GM18508 (cell line): ENCODE data around the gene STK35.

ENCODE experiments used
- ATAC-seq: cut with Tn5 transposase; IDR thresholded peaks from one replicate; pipeline ENCODE4 v1.9.1; 2021; ENCODE audit warnings: moderate number of reproducible peaks; ENCODE audit not compliant: insufficient read depth, unreplicated experiment

STK35 gene

DNA sequence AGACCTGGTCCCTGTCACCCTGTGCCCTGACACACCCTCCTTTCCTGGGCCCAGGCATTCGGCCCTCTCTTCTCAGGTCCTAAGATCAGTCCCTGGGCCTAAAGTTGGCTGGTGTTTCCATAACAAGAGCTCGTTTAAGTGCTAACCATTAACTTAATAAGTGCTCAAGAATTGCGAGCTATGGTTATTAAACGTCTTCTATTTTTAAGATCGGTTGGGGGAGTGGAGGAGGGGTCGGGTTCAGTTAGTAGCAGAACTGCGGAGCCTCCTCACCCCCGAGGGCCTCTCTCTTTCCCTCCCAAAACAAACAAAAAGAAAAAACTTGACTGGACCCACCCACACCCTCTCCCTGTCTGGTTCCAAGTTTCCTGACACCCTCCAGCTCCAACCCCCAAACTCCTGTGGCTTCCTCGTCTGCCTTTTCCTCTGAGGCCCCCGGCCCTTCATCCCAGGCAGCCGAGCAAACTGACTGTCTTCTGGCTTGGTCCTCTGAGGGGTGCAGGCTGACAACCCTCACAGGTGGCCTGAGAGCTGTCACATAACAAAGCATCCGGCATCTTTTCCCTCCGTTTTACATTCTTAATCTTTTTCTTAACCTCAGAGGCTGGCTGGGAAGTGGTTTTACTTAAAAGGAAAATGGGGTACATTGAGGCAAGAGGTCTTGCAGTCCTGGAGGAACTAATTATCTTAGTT lies 2.0 kb downstream of the STK35 start:
- no peak for ATAC-seq

DNA sequence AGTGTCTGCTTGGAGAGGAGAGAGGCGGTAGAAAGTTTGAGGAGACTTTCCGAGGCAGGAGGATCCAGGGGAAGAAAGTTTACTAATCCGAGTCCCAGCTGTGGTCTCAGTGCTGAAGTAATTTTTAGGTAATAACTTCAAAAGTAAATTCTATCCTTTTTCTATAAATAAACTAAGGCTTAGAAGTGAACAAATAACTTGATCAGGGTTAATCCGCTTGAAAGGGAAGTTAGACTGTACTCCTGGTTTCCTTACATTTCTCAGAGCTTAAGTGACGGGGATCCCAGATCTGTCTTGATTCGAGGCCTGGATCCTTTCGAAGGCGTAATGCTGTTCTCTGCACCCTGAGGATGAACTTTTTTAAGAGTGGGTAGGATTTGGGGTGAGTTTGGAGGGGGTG lies 2.6 kb downstream of the STK35 start:
- ATAC-seq: no peak

DNA sequence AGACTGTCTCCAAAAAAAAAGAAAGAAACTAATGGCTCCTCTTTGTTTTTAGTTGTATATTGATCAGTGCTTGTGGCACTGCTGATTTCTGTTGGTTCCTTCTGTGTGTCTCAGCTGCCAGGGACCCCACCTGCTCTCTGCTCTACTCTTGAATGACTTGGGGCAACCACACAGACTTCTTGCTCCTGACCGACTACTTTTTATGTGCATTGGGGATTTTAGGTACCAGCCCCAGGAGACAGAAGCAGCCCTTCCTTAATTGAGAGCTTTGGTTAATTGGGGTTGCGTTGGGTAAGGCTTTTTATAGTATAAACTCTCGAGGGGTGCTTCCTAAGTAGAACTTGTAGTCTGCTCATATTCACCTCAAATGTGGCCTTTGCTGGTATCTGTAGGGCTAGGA lies 6.9 kb downstream of the STK35 start:
- ATAC-seq: no peak

GRCh38 chr20:2108987-2109386 lies 7.4 kb downstream of the STK35 start:
- ATAC-seq: no peak

GRCh38 chr20:2109425-2110210 lies 8.0 kb downstream of the STK35 start:
- no peak for ATAC-seq

DNA sequence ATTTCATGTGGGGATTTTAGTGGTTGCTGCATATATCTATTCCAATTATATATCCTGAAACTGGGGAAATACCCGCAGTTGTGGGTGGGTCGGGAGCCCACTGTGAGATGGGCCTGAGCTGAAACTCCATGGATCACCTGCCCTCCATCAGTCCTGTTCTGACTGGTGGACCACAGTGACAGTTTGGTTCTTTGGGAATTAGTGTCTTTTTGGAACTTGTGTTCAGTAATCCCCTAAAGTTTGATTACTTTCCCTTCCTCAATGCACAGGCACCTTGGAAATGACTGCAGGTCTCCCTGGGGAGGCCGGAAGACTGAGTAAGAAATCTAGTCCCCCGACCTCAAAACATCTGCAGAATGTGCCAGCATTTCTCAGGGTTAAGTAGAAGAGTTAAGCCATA lies 11.3 kb downstream of the STK35 start:
- ATAC-seq: no peak

DNA sequence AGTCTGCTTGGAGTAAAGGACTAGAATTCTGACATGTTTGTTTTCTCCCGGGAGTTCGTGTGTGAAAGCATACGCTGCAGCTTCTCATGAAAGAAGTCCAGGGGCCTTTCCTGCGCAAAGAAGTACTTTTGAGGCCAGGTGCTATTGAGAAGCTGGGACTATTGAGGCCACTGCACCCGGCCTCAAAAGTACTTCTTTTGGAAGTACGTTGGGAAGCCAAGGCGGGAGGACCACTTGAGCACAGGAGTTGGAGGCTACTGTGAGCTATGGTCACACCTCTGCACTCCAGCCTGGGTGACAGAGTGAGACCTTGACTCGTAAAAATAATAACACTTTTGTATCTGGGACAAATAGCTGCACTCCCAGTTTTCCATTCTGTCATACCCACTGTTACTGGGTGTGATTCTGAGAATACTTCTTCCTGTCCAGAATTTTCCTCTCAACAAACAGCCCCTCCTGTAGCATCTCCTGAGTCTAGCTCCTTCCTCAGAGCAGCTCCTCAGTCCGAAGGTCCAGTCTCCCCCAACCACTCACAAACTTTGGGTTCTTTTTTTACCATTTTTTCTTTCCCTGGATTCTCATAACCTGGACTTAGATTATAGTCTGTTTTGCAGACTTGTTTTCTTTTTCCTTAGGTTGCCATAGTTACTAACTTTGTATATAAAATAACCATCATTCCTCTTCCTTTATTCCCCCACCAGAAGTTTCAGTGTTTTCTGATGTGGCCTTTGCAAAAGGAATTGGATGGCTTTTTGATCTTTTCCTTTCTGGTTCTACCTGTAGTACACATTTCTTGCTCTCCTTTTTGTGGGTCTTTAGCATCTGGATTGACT lies 12.7 kb downstream of the STK35 start:
- ATAC-seq: no peak

DNA sequence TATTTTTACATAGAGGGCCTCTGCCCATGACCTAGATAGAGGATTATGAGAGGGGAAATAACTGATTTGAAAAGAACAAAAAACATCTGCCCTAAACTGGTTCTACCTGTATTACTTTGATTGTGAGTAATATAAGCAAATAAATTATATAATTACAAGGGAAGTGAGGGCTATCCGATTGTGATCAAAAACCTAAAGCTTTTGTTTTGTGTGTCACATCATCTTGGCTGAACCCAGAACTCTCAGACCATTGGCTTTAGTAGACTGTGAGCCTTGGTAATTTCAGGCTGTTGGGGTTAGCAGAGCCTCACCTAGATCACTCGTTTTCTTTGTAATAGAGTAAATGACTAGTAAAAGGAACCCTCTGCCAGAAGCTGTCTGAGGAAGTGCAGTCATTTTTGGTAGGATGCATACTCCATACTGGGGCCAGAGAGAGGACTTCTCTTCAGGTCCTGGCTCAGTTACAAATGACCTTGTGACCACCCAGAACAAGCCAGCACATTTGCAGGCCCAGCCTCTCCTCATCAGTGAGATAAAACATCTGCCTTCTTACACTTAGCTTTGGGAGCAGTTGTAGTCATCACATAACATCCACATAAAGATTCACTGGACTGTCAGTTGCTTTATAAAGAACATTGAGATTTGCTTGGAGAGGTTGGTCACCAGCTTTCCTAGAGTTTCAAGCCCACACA lies 13.5 kb downstream of the STK35 start:
- no peak for ATAC-seq

DNA sequence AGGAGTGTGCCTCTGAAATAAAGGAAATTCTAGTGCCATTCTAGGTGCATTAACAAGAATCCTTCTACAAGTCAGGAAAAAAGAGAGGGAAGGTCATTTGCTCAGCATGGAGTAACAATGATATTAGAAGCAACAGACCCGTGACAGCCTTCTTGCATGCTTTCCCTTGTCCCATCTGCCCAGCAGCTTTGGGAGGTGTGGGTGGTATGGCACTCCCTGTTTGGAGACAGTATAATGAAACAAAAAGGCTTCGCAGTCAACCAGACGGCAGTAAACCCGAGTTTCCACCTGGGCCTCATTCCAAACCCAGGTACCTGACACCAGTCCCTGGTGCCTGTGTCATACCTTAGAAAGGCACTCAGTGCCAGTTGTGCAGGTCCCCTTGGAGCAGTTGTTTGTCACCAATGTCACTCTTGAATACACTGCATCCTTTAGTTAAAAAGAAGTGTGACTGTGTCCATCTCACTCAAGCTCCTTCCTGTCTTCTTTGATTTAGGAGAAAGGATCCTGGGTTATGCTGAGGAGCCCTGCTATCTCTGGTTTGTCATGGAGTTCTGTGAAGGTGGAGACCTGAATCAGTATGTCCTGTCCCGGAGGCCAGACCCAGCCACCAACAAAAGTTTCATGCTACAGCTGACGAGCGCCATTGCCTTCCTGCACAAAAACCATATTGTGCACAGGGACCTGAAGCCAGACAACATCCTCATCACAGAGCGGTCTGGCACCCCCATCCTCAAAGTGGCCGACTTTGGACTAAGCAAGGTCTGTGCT lies 14.7 kb downstream of the STK35 start:
- ATAC-seq: no peak

DNA sequence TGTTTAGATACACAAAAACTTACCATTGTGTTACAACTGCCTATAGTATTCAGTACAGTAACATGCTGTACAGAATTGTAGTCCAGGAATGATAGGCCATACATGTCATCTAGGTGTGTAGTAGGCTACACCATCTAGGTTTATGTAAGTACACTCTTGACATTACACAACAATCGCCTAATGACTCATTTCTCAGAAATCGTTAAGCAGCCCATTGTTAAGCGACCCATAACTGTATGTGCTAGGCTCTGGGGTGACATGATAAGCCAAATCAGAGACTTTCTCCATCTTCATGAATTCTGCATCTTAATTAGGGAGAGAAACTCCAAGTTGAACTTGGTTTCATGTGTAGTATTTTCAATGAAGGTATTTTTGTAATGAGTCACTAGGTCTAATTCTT lies 17.2 kb downstream of the STK35 start:
- no peak for ATAC-seq

DNA sequence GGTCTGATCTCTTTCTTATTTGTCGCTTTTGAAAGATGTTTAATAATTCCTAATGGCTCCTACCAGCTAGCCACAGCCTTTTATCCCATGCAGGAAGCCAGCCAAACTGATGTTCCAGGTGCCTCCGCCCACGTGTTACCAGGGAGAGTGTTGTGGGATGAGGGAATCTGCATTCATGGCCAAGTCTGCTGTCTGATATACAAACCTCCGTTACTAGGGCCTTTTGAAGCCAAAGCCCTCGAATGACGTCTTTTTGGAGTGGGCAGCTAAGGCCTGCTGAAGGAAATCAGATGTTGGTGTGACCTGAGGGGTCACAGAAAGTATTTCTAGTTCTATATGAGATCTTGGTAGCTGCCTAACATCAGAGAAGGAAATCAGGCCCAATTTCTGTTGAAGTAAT lies 21.3 kb downstream of the STK35 start:
- ATAC-seq: no peak

GRCh38 chr20:2123720-2124119 lies 22.1 kb downstream of the STK35 start:
- no peak for ATAC-seq

- no peak for ATAC-seq
These were observed 23.1 kb downstream of the STK35 start for GRCh38 chr20:2124564-2125213.

DNA sequence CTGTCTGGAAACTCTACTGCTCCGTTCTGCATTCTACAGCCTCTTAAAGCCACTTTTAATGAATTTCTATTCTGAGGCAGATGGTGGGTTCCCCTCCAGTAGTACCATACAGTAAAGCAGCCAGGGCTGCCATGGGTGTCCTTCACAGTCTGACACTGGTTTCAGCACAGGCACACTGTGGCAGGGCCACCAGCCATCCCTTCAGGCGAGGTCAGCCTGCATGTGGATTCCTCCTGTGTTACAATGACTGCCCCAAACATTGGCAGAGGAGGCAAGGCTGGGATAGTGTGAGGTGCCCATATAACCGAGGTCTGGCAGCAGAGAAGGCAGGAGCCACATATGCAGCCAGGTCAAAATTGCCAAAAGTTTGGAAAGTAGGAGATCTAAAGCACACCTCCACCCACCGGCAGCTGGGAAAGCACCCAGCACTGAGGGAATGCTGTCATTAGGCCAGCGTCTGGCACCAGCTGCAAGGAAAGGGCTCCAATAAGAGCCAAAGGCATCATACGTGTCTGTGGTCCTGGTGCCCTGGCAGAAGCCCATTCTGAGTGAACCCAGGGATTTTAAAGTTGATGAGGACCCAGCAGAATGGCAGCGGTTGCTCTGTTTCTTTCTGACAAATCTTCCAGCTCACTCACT lies 24.0 kb downstream of the STK35 start:
- ATAC-seq: no peak

GRCh38 chr20:2127238-2127637 lies 25.6 kb downstream of the STK35 start:
- no peak for ATAC-seq

DNA sequence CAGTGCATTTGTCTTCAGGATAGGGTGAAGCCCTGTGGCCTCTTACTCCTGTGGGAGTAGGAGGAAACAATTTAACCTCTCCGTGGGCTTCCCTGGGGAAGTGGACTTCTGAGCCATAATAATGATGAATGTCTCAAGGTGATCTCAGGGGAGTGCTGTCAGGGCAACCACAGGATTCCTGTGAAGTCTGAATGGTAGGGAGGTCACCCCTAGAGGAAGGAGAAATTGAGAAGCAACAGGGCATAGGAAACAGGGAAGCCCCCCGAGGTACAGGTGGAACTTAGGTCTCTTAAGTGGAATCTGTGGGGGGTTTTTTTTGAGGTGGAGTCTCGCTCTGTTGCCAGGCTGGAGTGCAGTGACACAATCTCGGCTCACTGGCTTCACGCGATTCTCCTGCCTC lies 26.9 kb downstream of the STK35 start:
- ATAC-seq: no peak

- no peak for ATAC-seq
These were observed 28.5 kb downstream of the STK35 start for GRCh38 chr20:2130062-2130591.

DNA sequence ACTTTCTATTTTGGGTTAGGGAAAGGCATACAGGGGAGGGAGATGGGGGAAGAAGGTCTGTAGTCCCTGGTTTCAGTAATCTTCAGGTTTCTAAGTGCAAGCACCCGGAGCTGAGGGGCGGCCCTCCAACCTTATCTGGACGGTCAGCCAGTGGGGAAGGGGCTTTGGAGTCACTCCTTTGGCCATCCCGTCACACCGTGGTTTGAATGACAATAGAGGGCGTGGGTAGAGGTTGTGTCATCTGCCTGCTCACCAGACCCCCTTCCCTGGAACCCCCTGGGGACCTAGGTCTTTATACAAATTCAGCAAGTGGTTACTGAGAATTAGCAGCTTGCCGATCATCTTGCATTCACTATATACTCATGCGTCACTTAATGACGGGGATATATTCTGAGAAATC lies 29.1 kb downstream of the STK35 start:
- no peak for ATAC-seq

- ATAC-seq: no peak
These were observed 29.7 kb downstream of the STK35 start for GRCh38 chr20:2131366-2131765.
